ENCODE results near the gene MNDA.

GRCh38 chr1:158812336-158812735 is 18.8 kb upstream of the MNDA start:
- no peak for TF ChIP-seq CTCF (IDR thresholded peaks at IDR 0.05; ENCODE audit: insufficient read depth, low read depth, low read length)
- no peak for TF ChIP-seq EZH2 (IDR thresholded peaks at IDR 0.05; ENCODE audit: insufficient read depth, low read length)
